ENCODE data around the gene TANGO2.

- TF ChIP-seq EZH2 (IDR thresholded peaks at IDR 0.05; ENCODE audit: insufficient read depth, poor library complexity, severe bottlenecking), result no peak
- no peak for TF ChIP-seq EZH2phosphoT487 (IDR thresholded peaks at IDR 0.05; ENCODE audit: insufficient read depth, low read depth)
Observed at GRCh38 chr22:19972652-19973550, 48.0 kb upstream of the TANGO2 start.

Data from GM23248 (cell line).